LoVo (cell line): ENCODE data around the gene AGO1.

Experiments
- DNase-seq: peaks from one replicate; pipeline ENCODE4 v3.0.0-alpha.2; 2016; ENCODE audit warnings: low spot score

Gene AGO1

GRCh38 chr1:35882945-35883634 lies at the start of gene AGO1:
Gene AGO1, plus strand, starts transcription at chr1:35883209. Its CDS starts 213 bp downstream, at chr1:35883422.
- DNase-seq, result peak; percentile 93

- no peak for DNase-seq
These were observed 49.6 kb upstream of the AGO1 start for GRCh38 chr1:35833395-35833794.

- DNase-seq, result no peak
These were observed 48.8 kb upstream of the AGO1 start for GRCh38 chr1:35834218-35834617.

GRCh38 chr1:35835398-35835797 lies 47.6 kb upstream of the AGO1 start:
- DNase-seq, result no peak

GRCh38 chr1:35836734-35837133 lies 46.3 kb upstream of the AGO1 start:
- DNase-seq, result no peak

- no peak for DNase-seq
These were observed 44.2 kb upstream of the AGO1 start for GRCh38 chr1:35838693-35839245.

- no peak for DNase-seq
These were observed 38.2 kb upstream of the AGO1 start for GRCh38 chr1:35844826-35845225.

GRCh38 chr1:35845766-35846165 lies 37.2 kb upstream of the AGO1 start:
- no peak for DNase-seq

GRCh38 chr1:35847935-35848565 lies 35.0 kb upstream of the AGO1 start:
- no peak for DNase-seq

- no peak for DNase-seq
These were observed 33.0 kb upstream of the AGO1 start for GRCh38 chr1:35850051-35850450.

- DNase-seq, result no peak
These were observed 32.3 kb upstream of the AGO1 start for GRCh38 chr1:35850716-35851115.

GRCh38 chr1:35851132-35851869 lies 31.7 kb upstream of the AGO1 start:
- DNase-seq, result no peak

GRCh38 chr1:35852241-35852640 lies 30.8 kb upstream of the AGO1 start:
- no peak for DNase-seq

- no peak for DNase-seq
These were observed 27.9 kb upstream of the AGO1 start for GRCh38 chr1:35854989-35855700.

- DNase-seq, result no peak
These were observed 26.0 kb upstream of the AGO1 start for GRCh38 chr1:35856964-35857363.

- no peak for DNase-seq
These were observed 25.2 kb upstream of the AGO1 start for GRCh38 chr1:35857830-35858229.

- DNase-seq, result no peak
These were observed 22.3 kb upstream of the AGO1 start for GRCh38 chr1:35860696-35861095.

- no peak for DNase-seq
These were observed 19.9 kb upstream of the AGO1 start for GRCh38 chr1:35863136-35863535.

- DNase-seq, result no peak
These were observed 19.0 kb upstream of the AGO1 start for GRCh38 chr1:35863881-35864625.

- no peak for DNase-seq
These were observed 18.2 kb upstream of the AGO1 start for GRCh38 chr1:35864813-35865212.

GRCh38 chr1:35866991-35867390 lies 16.0 kb upstream of the AGO1 start:
- no peak for DNase-seq
